H1 (cell line): Measurements from ENCODE around the gene WSCD1.

ENCODE experiments used
- CEBPB ChIP-seq: IDR thresholded peaks from 2 replicates; pipeline ENCODE4 v1.6.1; 2012; ENCODE audit warnings: low read depth, low read length
- CTCF ChIP-seq, 3 experiments: IDR thresholded peaks; 1 replicate in 2 of 3; 2 replicates in 1 of 3; pipeline versions ENCODE4 v1.5.1 to v1.6.1; 2011; ENCODE audit warnings: low read length in 3 of 3, mild to moderate bottlenecking in 3 of 3, inconsistent platforms in 2 of 3, low read depth in 1 of 3, moderate library complexity in 1 of 3; ENCODE audit not compliant: insufficient read depth in 1 of 3; ENCODE audit errors: control extremely low read depth in 1 of 3
- EZH2 ChIP-seq: fragments of 200-600 bp; sonication (generic); IDR thresholded peaks from 2 replicates; pipeline ENCODE4 v1.7.1; 2012; ENCODE audit warnings: low read depth, mild to moderate bottlenecking, moderate library complexity, low read length, inconsistent platforms; ENCODE audit not compliant: severe bottlenecking
- JUND ChIP-seq: IDR thresholded peaks from 2 replicates; pipeline ENCODE4 v1.6.1; 2011; ENCODE audit warnings: mild to moderate bottlenecking, improper control_type of control experiment, low read length
- POLR2AphosphoS5 ChIP-seq: IDR thresholded peaks from 2 replicates; pipeline ENCODE4 v1.6.1; 2011; ENCODE audit warnings: low read depth, low read length
- TAF1 ChIP-seq: IDR thresholded peaks from 2 replicates; pipeline ENCODE4 v1.6.1; 2011; ENCODE audit warnings: mild to moderate bottlenecking, low read depth, low read length

GRCh38 chr17:6135996-6136395 lies 65.8 kb downstream of the WSCD1 start:
- TF ChIP-seq CEBPB (no peak), POLR2AphosphoS5 (no peak), TAF1 (no peak), EZH2 (no peak), JUND (no peak), CTCF (IDR thresholded peaks at IDR 0.05; ENCODE audit: control extremely low read depth in 1 of 3, insufficient read depth in 1 of 3, low read depth in 1 of 3, low read length in 3 of 3) (no peak)
